Measurements from ENCODE around the gene GAB2. TPM values are rescaled to one million over a fixed set of nuclear protein-coding genes. Genes with fewer than 3 reads are reported as not detected.

Gene GAB2
- total and polyA plus RNA-seq, 4 donors = 16.2 to 31.5 (median 27.5) TPM

DNA sequence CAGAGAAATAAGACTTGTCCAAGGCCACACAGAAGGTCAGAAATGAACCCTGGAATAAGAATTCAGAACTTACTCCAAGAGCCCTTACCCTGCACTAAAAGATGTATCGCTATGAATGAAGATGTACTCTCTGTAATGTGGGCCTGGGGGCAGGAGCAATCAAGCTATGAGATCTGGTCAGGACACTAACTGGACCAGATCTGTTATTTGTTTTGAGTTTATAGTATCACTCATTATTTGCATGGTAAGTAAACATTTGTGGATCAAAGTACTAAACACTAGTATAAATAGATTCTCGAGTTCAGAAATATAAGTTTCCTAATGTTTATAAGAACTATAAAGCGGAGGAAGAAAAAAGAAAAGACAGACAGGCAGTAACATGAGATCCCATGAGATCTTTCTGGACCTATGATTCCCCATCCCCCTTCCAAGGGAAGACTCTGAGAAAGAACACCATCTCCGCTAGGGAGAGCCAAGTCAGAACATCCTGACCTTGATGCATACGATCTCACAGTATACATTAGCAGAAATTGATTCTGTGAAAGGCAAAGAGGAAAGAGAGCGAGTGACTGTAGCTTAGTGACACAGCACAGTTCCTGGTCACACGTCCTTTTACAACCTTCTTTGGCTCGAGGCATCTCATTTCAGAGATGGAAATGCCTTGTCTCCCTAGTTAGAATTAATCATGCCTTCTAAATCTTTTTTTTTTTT is 157.7 kb downstream of the GAB2 start:
- H3K27ac ChIP-seq (ENCODE audit: low read depth, low read length) = no peak overlapping the region
- H3K4me1 ChIP-seq (ENCODE audit: control insufficient read depth, insufficient read depth, low read length) = no peaks in the 10 kb centered on the region
- no peaks in the 10 kb centered on the region for H3K27me3 ChIP-seq (ENCODE audit: control insufficient read depth, insufficient read depth, low read length)
- DNase-seq (ENCODE audit: low read depth in 4 of 6, low spot score in 6 of 6) = peak in 1 of 6 donors; percentile 41
- WGBS (ENCODE audit: insufficient coverage) = 55% methylated on average over 2 of the region's 8 CpGs
- no peaks in the 10 kb centered on the region for H3K36me3 ChIP-seq (ENCODE audit: control insufficient read depth, insufficient read depth, low read length)
- H3K9me3 ChIP-seq (ENCODE audit: control insufficient read depth, insufficient read depth, low read length) = no peaks in the 10 kb centered on the region
- H3K4me3 ChIP-seq (ENCODE audit: low read depth, low read length) = no peak overlapping the region

- 100% methylated on average over 1 of the region's 3 CpGs for WGBS (ENCODE audit: insufficient coverage)
These were observed 160.0 kb downstream of the GAB2 start for GRCh38 chr11:78257654-78258053.

DNA sequence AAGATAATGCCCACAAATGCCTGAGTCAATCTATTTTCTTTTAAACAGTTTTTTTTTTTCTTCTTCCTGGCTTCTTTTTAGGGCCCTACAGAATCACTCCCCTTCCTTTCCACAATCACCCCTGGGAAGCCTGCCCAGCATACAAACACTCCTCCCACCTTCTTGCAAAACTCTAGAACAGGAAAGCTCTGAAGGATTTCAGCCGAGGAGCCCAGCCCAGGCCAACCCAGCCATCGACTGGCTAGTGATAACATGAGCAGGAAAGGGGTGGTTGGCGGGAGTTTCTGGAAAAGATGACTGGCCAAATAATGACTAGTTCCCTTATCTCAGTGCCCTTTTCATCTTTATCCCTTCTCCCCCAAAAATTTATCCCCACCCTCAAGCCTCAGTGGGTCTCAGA is 160.7 kb downstream of the GAB2 start:
- 40% methylated on average over 2 of the region's 3 CpGs for WGBS (ENCODE audit: insufficient coverage)

More at GRCh38 chr11:78257654-78258053, 160.0 kb downstream of the GAB2 start:
- Histone ChIP-seq H3K36me3 (ENCODE audit: control insufficient read depth, insufficient read depth, low read length) (no peaks in the 10 kb centered on the region), H3K27ac (ENCODE audit: low read depth, low read length) (no peak overlapping the region), H3K27me3 (ENCODE audit: control insufficient read depth, insufficient read depth, low read length) (no peaks in the 10 kb centered on the region), H3K9me3 (ENCODE audit: control insufficient read depth, insufficient read depth, low read length) (no peaks in the 10 kb centered on the region), H3K4me3 (ENCODE audit: low read depth, low read length) (no peak overlapping the region), H3K4me1 (ENCODE audit: control insufficient read depth, insufficient read depth, low read length) (no peaks in the 10 kb centered on the region)
- no peak for DNase-seq (ENCODE audit: low read depth in 4 of 6, low spot score in 6 of 6)

GRCh38 chr11:78255919-78256318 is 161.7 kb downstream of the GAB2 start:
- DNase-seq (ENCODE audit: low read depth in 4 of 6, low spot score in 6 of 6) = no peak
- no CpG with 5 or more reads among the region's 2 CpGs for WGBS (ENCODE audit: insufficient coverage)
- Histone ChIP-seq H3K27ac (ENCODE audit: low read depth, low read length) (no peak overlapping the region), H3K4me1 (ENCODE audit: control insufficient read depth, insufficient read depth, low read length) (no peaks in the 10 kb centered on the region), H3K36me3 (ENCODE audit: control insufficient read depth, insufficient read depth, low read length) (no peaks in the 10 kb centered on the region), H3K4me3 (ENCODE audit: low read depth, low read length) (no peak overlapping the region), H3K9me3 (ENCODE audit: control insufficient read depth, insufficient read depth, low read length) (no peaks in the 10 kb centered on the region), H3K27me3 (ENCODE audit: control insufficient read depth, insufficient read depth, low read length) (no peaks in the 10 kb centered on the region)

More for the DNA sequence above, 160.7 kb downstream of the GAB2 start:
- Histone ChIP-seq H3K27me3 (ENCODE audit: control insufficient read depth, insufficient read depth, low read length) (no peaks in the 10 kb centered on the region), H3K9me3 (ENCODE audit: control insufficient read depth, insufficient read depth, low read length) (no peaks in the 10 kb centered on the region), H3K4me3 (ENCODE audit: low read depth, low read length) (no peak overlapping the region), H3K4me1 (ENCODE audit: control insufficient read depth, insufficient read depth, low read length) (no peaks in the 10 kb centered on the region), H3K36me3 (ENCODE audit: control insufficient read depth, insufficient read depth, low read length) (no peaks in the 10 kb centered on the region), H3K27ac (ENCODE audit: low read depth, low read length) (no peak overlapping the region)
- peak in 1 of 6 donors; percentile 34 for DNase-seq (ENCODE audit: low read depth in 4 of 6, low spot score in 6 of 6)

DNA sequence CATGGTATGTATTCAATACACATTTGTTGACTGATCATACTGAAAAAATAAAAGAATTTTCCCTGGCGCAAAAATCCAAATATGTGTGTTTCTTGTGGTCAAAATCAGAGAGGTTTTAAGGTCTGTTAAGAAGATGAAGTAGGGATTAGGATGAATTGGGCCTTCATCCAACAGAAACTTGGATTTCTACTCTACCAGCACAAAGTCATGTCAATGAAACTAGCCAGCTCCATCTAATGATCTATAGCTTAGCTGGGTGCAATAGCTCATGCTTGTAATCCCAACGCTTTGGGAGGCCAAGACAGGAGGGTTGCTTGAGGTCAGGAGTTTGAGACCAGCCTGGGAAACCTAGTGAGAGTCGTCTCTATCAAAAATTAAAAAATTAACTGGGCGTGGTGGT is 163.4 kb downstream of the GAB2 start:
- H3K27me3 ChIP-seq (ENCODE audit: control insufficient read depth, insufficient read depth, low read length) = no peaks in the 10 kb centered on the region
- WGBS (ENCODE audit: insufficient coverage) = 100% methylated on average over 2 of the region's 4 CpGs

DNA sequence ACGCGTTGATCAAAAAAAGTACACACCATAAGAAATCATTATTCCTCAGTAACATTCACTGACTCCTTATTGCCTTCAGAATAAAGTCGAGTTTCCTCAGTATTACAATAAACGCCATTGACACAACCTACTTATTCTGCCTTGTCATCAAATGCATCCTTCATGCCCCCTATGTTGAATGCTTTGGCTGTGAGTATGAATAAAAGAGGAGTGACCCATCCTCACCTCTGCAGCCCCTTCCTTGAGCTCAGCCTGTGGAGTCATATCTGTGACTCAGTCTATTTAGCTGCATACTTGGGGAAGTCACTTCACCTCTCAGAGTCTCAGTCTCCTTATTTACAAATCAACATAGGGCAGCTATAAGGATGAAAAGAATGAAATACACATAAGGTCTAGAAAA is 163.8 kb downstream of the GAB2 start:
- no peak for DNase-seq (ENCODE audit: low read depth in 4 of 6, low spot score in 6 of 6)
- H3K9me3 ChIP-seq (ENCODE audit: control insufficient read depth, insufficient read depth, low read length) = no peaks in the 10 kb centered on the region
- no peaks in the 10 kb centered on the region for H3K27me3 ChIP-seq (ENCODE audit: control insufficient read depth, insufficient read depth, low read length)
- WGBS (ENCODE audit: insufficient coverage) = no CpG with 5 or more reads among the region's 4 CpGs
- H3K4me3 ChIP-seq (ENCODE audit: low read depth, low read length) = no peak overlapping the region
- H3K4me1 ChIP-seq (ENCODE audit: control insufficient read depth, insufficient read depth, low read length) = peaks cover 4% of the 10 kb centered on the region
- peaks cover 4% of the 10 kb centered on the region for H3K36me3 ChIP-seq (ENCODE audit: control insufficient read depth, insufficient read depth, low read length)
- H3K27ac ChIP-seq (ENCODE audit: low read depth, low read length) = no peak overlapping the region

More for the DNA sequence above, 163.4 kb downstream of the GAB2 start:
- H3K4me1 ChIP-seq (ENCODE audit: control insufficient read depth, insufficient read depth, low read length) = peaks cover 4% of the 10 kb centered on the region
- no peak overlapping the region for H3K4me3 ChIP-seq (ENCODE audit: low read depth, low read length)
- H3K27ac ChIP-seq (ENCODE audit: low read depth, low read length) = no peak overlapping the region
- H3K36me3 ChIP-seq (ENCODE audit: control insufficient read depth, insufficient read depth, low read length) = peaks cover 4% of the 10 kb centered on the region
- no peak for DNase-seq (ENCODE audit: low read depth in 4 of 6, low spot score in 6 of 6)
- no peaks in the 10 kb centered on the region for H3K9me3 ChIP-seq (ENCODE audit: control insufficient read depth, insufficient read depth, low read length)

- H3K27ac ChIP-seq (ENCODE audit: low read depth, low read length) = no peak overlapping the region
- peaks cover 10% of the 10 kb centered on the region for H3K36me3 ChIP-seq (ENCODE audit: control insufficient read depth, insufficient read depth, low read length)
- peaks cover 4% of the 10 kb centered on the region for H3K4me1 ChIP-seq (ENCODE audit: control insufficient read depth, insufficient read depth, low read length)
- H3K4me3 ChIP-seq (ENCODE audit: low read depth, low read length) = no peak overlapping the region
- peak in 2 of 6 donors; percentile 23 to 27 for DNase-seq (ENCODE audit: low read depth in 4 of 6, low spot score in 6 of 6)
- no CpG with 5 or more reads among the region's 1 CpG for WGBS (ENCODE audit: insufficient coverage)
- H3K9me3 ChIP-seq (ENCODE audit: control insufficient read depth, insufficient read depth, low read length) = no peaks in the 10 kb centered on the region
- no peaks in the 10 kb centered on the region for H3K27me3 ChIP-seq (ENCODE audit: control insufficient read depth, insufficient read depth, low read length)
These were observed 166.4 kb downstream of the GAB2 start for GRCh38 chr11:78251083-78251775.

DNA sequence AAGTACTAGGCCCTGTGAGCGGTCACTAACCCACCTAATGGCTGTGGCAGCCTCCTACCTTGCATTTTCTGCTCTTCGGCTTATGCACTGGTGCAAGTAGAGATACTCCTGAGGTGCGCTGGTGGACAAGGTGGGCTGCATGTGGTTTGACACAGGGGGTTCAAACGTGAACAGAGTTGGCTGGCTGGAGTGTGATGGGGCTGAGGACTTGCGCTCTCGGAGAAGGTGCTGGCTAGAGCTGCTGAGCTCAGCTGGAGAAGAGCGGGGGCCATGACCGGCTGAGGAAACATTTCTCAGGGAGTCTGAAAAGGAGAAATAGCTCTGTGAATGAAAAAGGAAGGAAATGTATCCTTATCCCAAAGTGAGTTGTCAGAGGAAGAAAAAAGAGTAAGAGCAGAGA is 167.5 kb downstream of the GAB2 start:
- no peaks in the 10 kb centered on the region for H3K27me3 ChIP-seq (ENCODE audit: control insufficient read depth, insufficient read depth, low read length)
- H3K9me3 ChIP-seq (ENCODE audit: control insufficient read depth, insufficient read depth, low read length) = no peaks in the 10 kb centered on the region
- over 99% methylated on average over 8 of the region's 8 CpGs for WGBS (ENCODE audit: insufficient coverage)
- no peak for DNase-seq (ENCODE audit: low read depth in 4 of 6, low spot score in 6 of 6)
- no peak overlapping the region for H3K4me3 ChIP-seq (ENCODE audit: low read depth, low read length)
- H3K36me3 ChIP-seq (ENCODE audit: control insufficient read depth, insufficient read depth, low read length) = peaks cover 10% of the 10 kb centered on the region
- peaks cover 4% of the 10 kb centered on the region for H3K4me1 ChIP-seq (ENCODE audit: control insufficient read depth, insufficient read depth, low read length)
- H3K27ac ChIP-seq (ENCODE audit: low read depth, low read length) = no peak overlapping the region

- Histone ChIP-seq H3K27ac (ENCODE audit: low read depth, low read length) (no peak overlapping the region), H3K9me3 (ENCODE audit: control insufficient read depth, insufficient read depth, low read length) (no peaks in the 10 kb centered on the region), H3K27me3 (ENCODE audit: control insufficient read depth, insufficient read depth, low read length) (no peaks in the 10 kb centered on the region), H3K4me1 (ENCODE audit: control insufficient read depth, insufficient read depth, low read length) (peaks cover 4% of the 10 kb centered on the region), H3K4me3 (ENCODE audit: low read depth, low read length) (no peak overlapping the region), H3K36me3 (ENCODE audit: control insufficient read depth, insufficient read depth, low read length) (peaks cover 10% of the 10 kb centered on the region)
- DNase-seq (ENCODE audit: low read depth in 4 of 6, low spot score in 6 of 6) = no peak
These were observed 168.7 kb downstream of the GAB2 start for GRCh38 chr11:78248903-78249302.

DNA sequence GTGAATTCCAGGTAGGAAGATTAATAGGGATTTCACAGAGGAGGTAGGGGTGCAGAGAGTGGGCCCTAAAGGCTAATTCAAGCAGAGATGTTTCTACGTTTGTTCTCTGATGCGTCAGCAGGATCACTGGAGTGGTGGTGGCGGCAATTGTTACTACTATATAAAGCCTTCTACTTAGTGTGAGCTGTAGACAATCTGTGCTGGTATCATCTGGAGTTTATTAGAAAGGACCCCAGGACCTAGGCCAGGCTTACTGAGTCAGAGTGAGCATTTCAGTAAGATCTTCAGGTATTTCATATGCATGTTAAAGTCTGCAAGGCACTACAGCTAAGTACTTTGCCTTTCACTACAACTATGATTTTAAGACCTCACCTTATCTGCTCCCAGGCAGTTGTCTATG is 169.4 kb downstream of the GAB2 start:
- DNase-seq (ENCODE audit: low read depth in 4 of 6, low spot score in 6 of 6) = no peak
- WGBS (ENCODE audit: insufficient coverage) = no CpG with 5 or more reads among the region's 3 CpGs
- no peaks in the 10 kb centered on the region for H3K9me3 ChIP-seq (ENCODE audit: control insufficient read depth, insufficient read depth, low read length)
- H3K36me3 ChIP-seq (ENCODE audit: control insufficient read depth, insufficient read depth, low read length) = peaks cover 13% of the 10 kb centered on the region
- no peak overlapping the region for H3K27ac ChIP-seq (ENCODE audit: low read depth, low read length)
- H3K4me1 ChIP-seq (ENCODE audit: control insufficient read depth, insufficient read depth, low read length) = peaks cover 4% of the 10 kb centered on the region
- no peaks in the 10 kb centered on the region for H3K27me3 ChIP-seq (ENCODE audit: control insufficient read depth, insufficient read depth, low read length)
- no peak overlapping the region for H3K4me3 ChIP-seq (ENCODE audit: low read depth, low read length)

Data from spinal cord (tissue), 10 donors.